Measurements from ENCODE around the gene CBLN3.

CBLN3 gene

DNA sequence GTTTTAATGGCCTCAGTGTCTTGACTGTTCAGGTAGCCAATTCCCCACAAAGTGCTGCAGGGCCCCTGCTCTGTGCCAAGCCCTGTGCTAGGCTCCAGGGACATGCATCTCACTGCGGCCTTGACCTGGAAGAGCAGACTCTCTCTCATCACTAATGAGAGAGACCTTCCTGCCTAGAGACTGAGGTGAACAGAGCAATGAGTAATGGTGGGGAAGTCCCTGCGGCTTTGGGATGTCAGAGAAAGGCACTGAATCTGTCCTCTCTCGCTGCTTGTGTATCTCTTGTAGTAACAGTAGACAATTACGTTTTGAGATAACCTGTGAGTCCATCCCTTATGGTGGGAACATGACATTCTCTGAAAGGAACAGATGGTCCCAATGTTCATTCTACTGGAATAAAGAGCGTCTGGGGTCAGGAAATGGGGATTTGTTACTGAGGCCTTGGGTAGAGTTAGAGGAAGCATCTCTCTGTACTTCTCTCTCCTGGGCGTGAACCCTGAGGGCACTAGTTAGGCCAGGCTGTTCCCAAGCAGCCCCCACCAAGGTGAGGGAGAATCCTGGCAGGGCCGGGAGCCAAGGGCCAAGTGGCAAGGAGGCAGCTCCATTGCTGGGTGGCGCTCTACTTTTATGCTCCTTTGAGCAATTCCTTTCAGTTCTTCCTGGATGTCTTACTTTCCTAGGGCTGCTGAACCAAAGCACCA lies 48.0 kb downstream of the CBLN3 start:
- DNase-seq (ENCODE audit: low read depth) = no peak

DNA sequence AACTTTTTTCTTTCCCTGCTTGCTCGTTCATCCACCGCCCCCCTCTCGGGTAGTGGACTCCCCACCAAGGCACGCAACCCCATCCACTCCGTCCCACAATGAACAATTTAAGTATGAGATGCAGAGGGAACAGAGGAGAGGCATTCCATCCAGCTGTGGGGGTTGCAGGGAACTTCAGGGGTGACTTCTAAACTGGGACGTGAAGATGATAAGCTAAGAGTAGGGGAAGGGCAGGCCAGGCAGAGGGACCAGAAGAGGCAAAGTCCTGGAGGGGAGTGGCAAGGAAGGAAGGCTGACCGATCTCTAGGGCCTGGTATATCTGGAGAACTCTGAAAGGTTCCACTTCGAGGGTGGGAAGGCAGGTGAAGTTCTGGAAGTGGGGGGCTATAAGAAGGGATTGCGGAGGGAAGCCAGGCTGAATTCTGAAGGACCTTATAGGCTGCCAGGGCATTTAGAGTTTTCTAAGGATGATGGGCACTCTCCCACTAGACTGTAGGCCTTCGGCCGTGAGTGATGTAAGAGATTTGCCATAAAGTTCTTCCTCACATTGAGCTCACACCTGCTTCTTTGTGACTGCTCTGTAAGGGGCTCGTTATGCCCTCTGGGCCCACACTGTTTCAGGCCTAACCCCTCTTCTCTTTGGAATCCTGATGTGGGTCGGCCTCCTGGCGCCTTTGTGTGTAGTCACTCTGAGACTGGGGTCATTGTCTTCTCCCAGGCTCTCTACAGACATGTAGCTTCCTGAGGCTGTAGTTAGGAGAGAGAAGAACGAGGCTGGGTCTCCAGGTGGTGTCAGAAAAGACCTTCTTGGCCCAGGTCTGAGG lies 49.3 kb downstream of the CBLN3 start:
- no peak for DNase-seq (ENCODE audit: low read depth)

DNA sequence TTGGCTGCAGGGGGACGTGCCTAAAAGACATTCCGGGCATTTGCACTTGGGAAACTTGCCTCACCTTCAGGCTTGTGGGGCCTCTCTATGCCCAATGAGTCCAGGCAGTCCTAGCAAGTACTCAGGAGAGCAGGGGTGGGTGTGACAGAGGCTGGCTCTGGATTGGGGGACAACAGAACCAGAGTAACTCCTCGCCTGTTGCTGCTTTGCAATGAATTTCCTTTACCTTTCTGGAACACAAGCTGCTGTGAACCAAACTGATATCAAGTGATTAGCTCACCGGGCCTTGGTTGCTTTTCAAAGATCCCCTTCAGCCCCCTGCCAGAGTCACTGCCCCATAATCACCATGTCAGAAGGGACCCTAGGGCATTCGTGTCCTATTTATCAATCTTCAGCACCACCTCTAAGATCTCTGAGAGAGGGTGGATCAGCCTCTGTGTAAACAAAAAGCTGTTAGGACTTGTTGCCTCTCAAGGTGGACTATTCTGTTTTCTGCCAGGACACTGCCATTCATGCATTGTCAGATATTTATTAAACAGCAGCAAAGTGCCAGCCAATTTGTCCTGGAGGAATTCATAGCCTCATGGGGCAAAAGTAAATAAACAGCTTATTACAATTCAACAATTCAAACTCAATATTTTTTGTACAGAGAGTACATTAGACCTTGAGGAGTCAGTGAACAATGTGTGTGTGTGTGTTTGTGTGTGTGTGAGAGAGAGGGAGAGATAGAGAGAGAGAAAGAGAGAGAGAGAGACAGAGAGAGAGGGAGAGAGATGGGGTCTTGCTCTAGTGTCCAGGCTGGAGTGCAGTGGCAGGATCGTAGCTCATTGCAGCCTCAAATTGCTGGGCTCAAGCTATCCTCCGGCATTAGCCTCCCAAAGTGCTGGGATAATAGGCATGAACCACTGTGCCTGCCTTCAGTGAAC lies 50.2 kb downstream of the CBLN3 start:
- no peak for DNase-seq (ENCODE audit: low read depth)

DNA sequence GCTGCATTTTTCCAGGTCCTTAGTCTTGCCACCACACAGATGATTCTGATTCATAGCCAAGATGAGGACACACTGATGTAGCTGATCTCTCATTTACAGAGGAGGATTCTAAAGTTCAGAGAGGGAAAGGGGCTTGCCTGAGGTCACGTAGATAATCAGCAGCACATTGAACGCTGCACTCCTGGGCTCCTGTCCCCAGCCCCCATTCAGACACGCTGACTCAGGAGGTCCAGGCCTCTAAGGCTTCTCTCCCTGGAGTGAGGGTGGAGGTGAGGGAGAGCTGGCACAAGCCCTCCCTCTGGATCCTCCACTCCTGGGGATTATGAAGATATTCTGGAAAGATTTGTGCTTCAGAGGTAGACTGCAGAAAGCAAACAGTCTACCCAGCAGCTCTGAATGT lies 51.1 kb downstream of the CBLN3 start:
- no peak for DNase-seq (ENCODE audit: low read depth)

DNA sequence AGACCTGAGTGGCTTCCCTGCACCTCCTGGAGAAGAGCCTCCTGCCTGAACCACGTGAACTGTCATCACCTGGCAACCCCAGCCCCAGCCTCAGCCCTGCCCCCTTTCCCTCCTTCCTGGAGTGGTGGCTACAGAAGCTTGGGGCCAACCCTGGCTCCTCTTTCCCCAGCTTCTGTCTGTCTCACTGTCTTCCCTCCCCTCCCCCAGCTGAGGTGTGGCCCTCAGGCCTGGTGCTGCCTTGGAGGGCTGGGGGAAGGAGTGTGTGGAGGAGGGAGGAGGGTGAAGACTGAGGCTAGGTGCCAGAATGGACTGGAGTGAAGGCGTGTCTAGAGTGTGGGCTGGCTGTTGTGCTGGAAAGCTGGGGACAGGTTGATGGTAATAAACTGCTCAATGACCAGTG lies 51.8 kb downstream of the CBLN3 start:
- DNase-seq (ENCODE audit: low read depth) = no peak

DNA sequence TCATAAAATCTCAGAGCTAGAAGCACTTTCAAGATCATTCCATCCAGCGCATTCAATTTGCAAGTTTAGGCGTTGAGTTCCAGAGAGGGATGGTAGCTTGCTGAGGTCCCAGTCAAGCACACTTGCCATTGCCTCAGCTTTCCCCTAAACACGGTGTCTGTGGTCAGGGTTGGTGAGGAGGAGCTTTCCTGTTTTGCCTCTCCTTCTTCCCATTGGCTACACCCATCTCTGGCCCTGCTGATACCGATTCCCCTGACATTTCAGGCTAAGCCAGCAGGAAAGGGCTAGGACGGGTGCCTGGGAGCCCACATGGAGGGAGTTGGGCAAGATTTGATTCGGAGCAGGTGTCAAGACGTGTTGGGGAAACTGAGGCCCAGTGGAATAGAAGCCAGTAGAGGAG lies 52.3 kb downstream of the CBLN3 start:
- DNase-seq (ENCODE audit: low read depth) = no peak

Data from stimulated activated CD8-positive, alpha-beta memory T cell treated with anti-CD3 and anti-CD28 coated beads, Interleukin-7, amount 100 ng/mL, for 24 hours (primary cell).